K562 (cell line): ENCODE data around the gene IL2. TPM values are rescaled to one million over a fixed set of nuclear protein-coding genes. Genes with fewer than 3 reads are reported as not detected.

Experiments used
- polyA plus RNA-seq, 8 experiments: library from polyadenylated mRNA; depleted of rRNA in 4 of 8; stranded (reverse) in 5 of 8; unstranded in 3 of 8; fragments of >200 nt; fragmentation: Nextera tagmentation in 2 of 8; fragmentation: Illumina TruSeq in 1 of 8; extraction: Ambion mirVana in 2 of 8; extraction: Trizol in 1 of 8; gene quantifications; 2 replicates each; pipeline versions ENCODE4 v1.2.1 to v1.2.3, GENCODE V29; 2011 to 2014; ENCODE audit warnings: inconsistent platforms in 1 of 8, missing spikeins in 1 of 8
- total RNA-seq, 7 experiments: library from RNA; depleted of rRNA in 6 of 7; stranded (reverse); fragments of >200 nt in 6 of 7; fragmentation: Illumina TruSeq in 2 of 7; extraction: Trizol in 2 of 7; gene quantifications; 2 replicates each; pipeline versions ENCODE4 v1.2.1 to v1.2.3, GENCODE V29; 2011 to 2021; ENCODE audit warnings: low replicate concordance in 1 of 7

IL2 gene
- total and polyA plus RNA-seq, 9 of the 15 experiments (the other 6 are each of a cell fraction or from before 2014, with no cell fraction given): 0.11 to 0.89 TPM; not detected in 7

Other genes starting within 250 kb of the IL2 start
- not detected in 2 replicates for gene ADAD1, start 77.7 kb downstream of the IL2 start, total RNA-seq (2014; rRNA removed)
- gene ADAD1, start 77.7 kb downstream of the IL2 start, total RNA-seq (2014; rRNA removed; fragmentation: Illumina TruSeq; extraction: Trizol): not detected in 2 replicates
- not detected in 2 replicates for gene ADAD1, start 77.7 kb downstream of the IL2 start, total RNA-seq (2015; rRNA removed; fragmentation: Illumina TruSeq; extraction: Trizol)
- gene ADAD1, start 77.7 kb downstream of the IL2 start, total RNA-seq (2021): not detected in 2 replicates
- gene ADAD1, start 77.7 kb downstream of the IL2 start, polyA plus RNA-seq (2011; rRNA removed): not detected in 2 replicates
- gene ADAD1, start 77.7 kb downstream of the IL2 start, polyA plus RNA-seq (2014; fragmentation: Illumina TruSeq; extraction: Trizol): not detected in 2 replicates
- not detected for gene ADAD1, start 77.7 kb downstream of the IL2 start, polyA plus RNA-seq (2014; fragmentation: Nextera tagmentation; extraction: Ambion mirVana)
- gene ADAD1, start 77.7 kb downstream of the IL2 start, polyA plus RNA-seq (2014; rRNA removed): not detected in 2 replicates
- gene IL21, start 164.3 kb upstream of the IL2 start, total RNA-seq (2014; rRNA removed): not detected in 2 replicates
- gene IL21, start 164.3 kb upstream of the IL2 start, total RNA-seq (2014; rRNA removed; fragmentation: Illumina TruSeq; extraction: Trizol): 0.06 TPM in 1 of 2 replicates, not detected in the other
- not detected in 2 replicates for gene IL21, start 164.3 kb upstream of the IL2 start, total RNA-seq (2015; rRNA removed; fragmentation: Illumina TruSeq; extraction: Trizol)
- 0.18 TPM in 1 of 2 replicates, not detected in the other for gene IL21, start 164.3 kb upstream of the IL2 start, total RNA-seq (2021)
- 0.03 TPM in 1 of 2 replicates, not detected in the other for gene IL21, start 164.3 kb upstream of the IL2 start, polyA plus RNA-seq (2011; rRNA removed)
- not detected in 2 replicates for gene IL21, start 164.3 kb upstream of the IL2 start, polyA plus RNA-seq (2014; fragmentation: Illumina TruSeq; extraction: Trizol)
- not detected for gene IL21, start 164.3 kb upstream of the IL2 start, polyA plus RNA-seq (2014; fragmentation: Nextera tagmentation; extraction: Ambion mirVana)
- gene IL21, start 164.3 kb upstream of the IL2 start, polyA plus RNA-seq (2014; rRNA removed): not detected in 2 replicates